Measurements from ENCODE around the gene LYG1.

DNA sequence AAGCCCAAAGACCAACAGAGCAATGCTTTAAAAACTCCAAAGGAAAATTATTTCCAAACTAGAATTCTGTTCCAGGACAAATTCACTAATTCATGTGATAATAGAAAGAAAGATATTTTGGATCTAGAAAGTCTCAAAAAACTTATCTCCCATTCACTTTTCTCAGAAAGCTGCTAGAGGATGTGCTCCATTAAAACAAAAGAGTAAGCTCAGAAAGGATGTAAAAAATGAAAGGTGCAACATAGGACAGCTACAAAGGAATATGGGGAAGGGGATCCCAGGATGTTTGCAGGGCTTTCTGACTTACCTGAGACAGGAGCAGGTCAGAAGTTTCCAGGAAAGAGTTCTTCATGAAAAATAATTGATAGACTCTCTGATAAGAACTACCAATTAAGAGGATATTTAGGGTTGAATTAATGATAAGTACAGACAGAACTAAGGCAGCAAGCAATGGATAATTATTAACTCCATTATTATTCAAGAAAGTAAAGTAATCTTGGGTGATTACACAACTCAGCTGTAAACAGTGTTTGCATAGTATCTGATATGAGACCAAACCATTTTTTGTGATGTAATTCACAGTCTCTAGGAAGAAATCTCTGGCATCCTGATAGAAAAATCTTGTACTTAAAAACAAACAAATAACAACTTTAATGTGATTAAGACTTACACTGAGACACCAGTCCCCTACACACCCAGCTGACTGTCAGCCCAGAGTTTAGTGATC lies 20.9 kb downstream of the LYG1 start:
- TF ChIP-seq, protein P1, sequence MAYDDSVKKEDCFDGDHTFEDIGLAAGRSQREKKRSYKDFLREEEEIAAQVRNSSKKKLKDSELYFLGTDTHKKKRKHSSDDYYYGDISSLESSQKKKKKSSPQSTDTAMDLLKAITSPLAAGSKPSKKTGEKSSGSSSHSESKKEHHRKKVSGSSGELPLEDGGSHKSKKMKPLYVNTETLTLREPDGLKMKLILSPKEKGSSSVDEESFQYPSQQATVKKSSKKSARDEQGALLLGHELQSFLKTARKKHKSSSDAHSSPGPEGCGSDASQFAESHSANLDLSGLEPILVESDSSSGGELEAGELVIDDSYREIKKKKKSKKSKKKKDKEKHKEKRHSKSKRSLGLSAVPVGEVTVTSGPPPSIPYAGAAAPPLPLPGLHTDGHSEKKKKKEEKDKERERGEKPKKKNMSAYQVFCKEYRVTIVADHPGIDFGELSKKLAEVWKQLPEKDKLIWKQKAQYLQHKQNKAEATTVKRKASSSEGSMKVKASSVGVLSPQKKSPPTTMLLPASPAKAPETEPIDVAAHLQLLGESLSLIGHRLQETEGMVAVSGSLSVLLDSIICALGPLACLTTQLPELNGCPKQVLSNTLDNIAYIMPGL (CRISPR knock-in tag; IDR thresholded peaks at IDR 0.05; ENCODE audit: borderline replicate concordance in 1 of 2, low read depth in 1 of 2) = no peak
- TF ChIP-seq ZNF570 (CRISPR knock-in tag; IDR thresholded peaks at IDR 0.05; ENCODE audit: borderline replicate concordance) = no peak
- TF ChIP-seq, protein P2, sequence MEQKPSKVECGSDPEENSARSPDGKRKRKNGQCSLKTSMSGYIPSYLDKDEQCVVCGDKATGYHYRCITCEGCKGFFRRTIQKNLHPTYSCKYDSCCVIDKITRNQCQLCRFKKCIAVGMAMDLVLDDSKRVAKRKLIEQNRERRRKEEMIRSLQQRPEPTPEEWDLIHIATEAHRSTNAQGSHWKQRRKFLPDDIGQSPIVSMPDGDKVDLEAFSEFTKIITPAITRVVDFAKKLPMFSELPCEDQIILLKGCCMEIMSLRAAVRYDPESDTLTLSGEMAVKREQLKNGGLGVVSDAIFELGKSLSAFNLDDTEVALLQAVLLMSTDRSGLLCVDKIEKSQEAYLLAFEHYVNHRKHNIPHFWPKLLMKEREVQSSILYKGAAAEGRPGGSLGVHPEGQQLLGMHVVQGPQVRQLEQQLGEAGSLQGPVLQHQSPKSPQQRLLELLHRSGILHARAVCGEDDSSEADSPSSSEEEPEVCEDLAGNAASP (CRISPR knock-in tag; IDR thresholded peaks at IDR 0.05; ENCODE audit: borderline replicate concordance) = no peak
- TF ChIP-seq ZNF317 (CRISPR knock-in tag; IDR thresholded peaks at IDR 0.05) = no peak
- TF ChIP-seq TOE1 (CRISPR knock-in tag; IDR thresholded peaks at IDR 0.05) = no peak
